Measurements from ENCODE around the gene C10orf105. TPM values are rescaled to one million over a fixed set of nuclear protein-coding genes. Genes with fewer than 3 reads are reported as not detected.

Gene C10orf105
- total RNA-seq, 1 donor from 2014 or later, result not detected

DNA sequence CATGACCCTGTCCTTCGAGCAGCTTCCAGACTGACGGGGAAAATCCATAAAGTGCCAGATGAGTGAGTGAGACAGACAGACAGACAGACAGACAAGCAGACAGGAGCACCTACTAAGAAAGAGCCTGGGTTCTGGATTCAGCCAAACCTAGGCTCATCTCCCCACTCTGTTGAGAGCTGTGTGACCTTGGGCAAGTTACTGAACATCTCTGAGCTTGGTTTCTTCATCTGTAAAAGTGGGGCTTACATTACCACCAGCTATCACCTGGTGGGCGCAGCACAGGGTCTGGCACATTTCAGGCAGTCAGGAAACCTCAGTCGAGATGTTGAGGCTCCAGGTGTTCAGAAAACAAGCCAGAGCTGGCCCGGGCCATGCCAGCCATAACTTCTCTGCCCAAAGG, 37.6 kb downstream of the C10orf105 start:
- Mint-ChIP-seq H3K4me1 (ENCODE audit: low read depth, unreplicated experiment) (peaks cover 13% of the 10 kb centered on the region), H3K27me3 (ENCODE audit: unreplicated experiment) (peaks cover 8% of the 10 kb centered on the region), H3K4me3 (ENCODE audit: unreplicated experiment) (no peak overlapping the region), H3K9me3 (ENCODE audit: unreplicated experiment) (no peaks in the 10 kb centered on the region), H3K36me3 (ENCODE audit: unreplicated experiment) (no peaks in the 10 kb centered on the region), H3K27ac (ENCODE audit: unreplicated experiment) (no peak overlapping the region)
- DNase-seq, result no peak
- no peak for TF ChIP-seq CTCF (IDR thresholded peaks at IDR 0.05; ENCODE audit: partially characterized antibody, unreplicated experiment)

DNA sequence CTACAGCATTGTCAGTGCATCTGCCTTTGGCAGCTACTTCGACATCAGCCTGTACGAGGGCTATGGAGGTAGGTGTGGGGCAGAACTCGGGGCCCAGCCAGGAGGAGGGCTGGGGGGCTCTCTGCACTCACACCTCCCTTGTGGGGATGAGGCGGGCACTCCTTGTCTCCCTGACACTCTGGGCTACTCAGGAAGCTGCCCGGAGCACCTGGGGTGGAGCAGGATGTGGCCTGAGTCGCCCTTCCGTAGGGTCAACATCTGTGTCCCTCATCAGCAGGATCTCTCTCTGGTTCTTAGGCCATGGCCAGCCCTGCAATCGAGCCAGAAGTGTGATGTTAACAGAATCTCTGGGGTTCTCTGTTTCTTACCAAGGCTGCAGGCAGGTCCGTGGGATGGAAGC, 40.2 kb downstream of the C10orf105 start:
- DNase-seq, result no peak
- Mint-ChIP-seq H3K27me3 (ENCODE audit: unreplicated experiment) (peaks cover 7% of the 10 kb centered on the region), H3K9me3 (ENCODE audit: unreplicated experiment) (no peaks in the 10 kb centered on the region), H3K27ac (ENCODE audit: unreplicated experiment) (no peak overlapping the region), H3K36me3 (ENCODE audit: unreplicated experiment) (no peaks in the 10 kb centered on the region), H3K4me3 (ENCODE audit: unreplicated experiment) (no peak overlapping the region), H3K4me1 (ENCODE audit: low read depth, unreplicated experiment) (peaks cover 8% of the 10 kb centered on the region)
- no peak for TF ChIP-seq CTCF (IDR thresholded peaks at IDR 0.05; ENCODE audit: partially characterized antibody, unreplicated experiment)

- Mint-ChIP-seq H3K27me3 (ENCODE audit: unreplicated experiment) (peaks cover 3% of the 10 kb centered on the region), H3K27ac (ENCODE audit: unreplicated experiment) (no peak overlapping the region), H3K4me3 (ENCODE audit: unreplicated experiment) (no peak overlapping the region), H3K4me1 (ENCODE audit: low read depth, unreplicated experiment) (peaks cover 8% of the 10 kb centered on the region), H3K9me3 (ENCODE audit: unreplicated experiment) (no peaks in the 10 kb centered on the region), H3K36me3 (ENCODE audit: unreplicated experiment) (no peaks in the 10 kb centered on the region)
- no peak for DNase-seq
- no peak for TF ChIP-seq CTCF (IDR thresholded peaks at IDR 0.05; ENCODE audit: partially characterized antibody, unreplicated experiment)
These were observed 41.3 kb downstream of the C10orf105 start for GRCh38 chr10:71678057-71678805.

DNA sequence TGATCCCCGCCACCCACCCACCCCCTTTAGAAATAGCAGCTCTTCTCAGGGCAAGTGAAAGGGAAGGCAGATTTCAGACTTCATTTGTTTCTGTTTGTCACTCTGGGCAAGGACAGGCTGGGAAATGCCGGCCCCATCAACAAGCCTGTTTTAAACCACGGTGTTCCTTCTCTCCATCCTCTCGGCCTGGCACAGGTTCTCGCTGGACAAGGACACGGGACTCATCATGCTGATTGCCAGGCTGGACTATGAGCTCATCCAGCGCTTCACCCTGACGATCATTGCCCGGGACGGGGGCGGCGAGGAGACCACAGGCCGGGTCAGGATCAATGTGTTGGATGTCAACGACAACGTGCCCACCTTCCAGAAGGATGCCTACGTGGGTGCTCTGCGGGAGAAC, 42.3 kb downstream of the C10orf105 start:
- TF ChIP-seq CTCF (IDR thresholded peaks at IDR 0.05; ENCODE audit: partially characterized antibody, unreplicated experiment), result no peak
- Mint-ChIP-seq H3K4me1 (ENCODE audit: low read depth, unreplicated experiment) (peaks cover 2% of the 10 kb centered on the region), H3K36me3 (ENCODE audit: unreplicated experiment) (no peaks in the 10 kb centered on the region), H3K27me3 (ENCODE audit: unreplicated experiment) (no peaks in the 10 kb centered on the region), H3K4me3 (ENCODE audit: unreplicated experiment) (no peak overlapping the region), H3K9me3 (ENCODE audit: unreplicated experiment) (no peaks in the 10 kb centered on the region), H3K27ac (ENCODE audit: unreplicated experiment) (no peak overlapping the region)
- no peak for DNase-seq

DNA sequence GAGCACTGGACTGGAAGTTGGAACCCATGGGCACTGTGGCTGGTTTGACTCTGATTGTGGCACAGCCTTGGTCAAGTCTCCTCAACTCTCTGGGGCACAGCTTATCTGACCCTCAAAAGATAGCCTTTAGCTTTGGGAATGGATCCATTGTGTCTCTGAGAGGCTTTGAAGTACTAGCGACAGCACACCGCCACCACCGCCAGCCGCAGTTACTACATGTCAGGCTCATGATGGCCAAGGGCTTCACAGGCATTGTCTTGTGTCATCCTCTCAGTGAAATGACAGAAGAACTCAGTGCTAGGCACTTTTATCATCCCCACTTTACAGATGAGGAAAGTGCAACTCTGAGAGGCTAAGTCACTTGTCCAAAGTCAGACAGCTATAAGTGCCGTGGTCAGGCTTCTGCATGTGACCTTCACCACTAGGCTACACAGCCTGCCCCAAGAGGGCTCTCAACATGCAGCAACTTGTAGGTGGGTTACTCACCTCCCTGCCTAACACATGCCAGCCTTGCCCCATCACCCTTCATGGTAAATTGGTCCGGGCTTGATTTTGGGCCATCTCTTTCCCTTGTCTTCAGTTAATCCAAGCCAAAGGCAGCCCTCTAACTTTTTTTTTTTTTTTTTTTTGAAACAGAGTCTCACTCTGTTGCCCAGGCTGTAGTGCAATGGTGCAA, 44.1 kb downstream of the C10orf105 start:
- Mint-ChIP-seq H3K36me3 (ENCODE audit: unreplicated experiment) (no peaks in the 10 kb centered on the region), H3K27me3 (ENCODE audit: unreplicated experiment) (peaks cover under 1% of the 10 kb centered on the region), H3K4me1 (ENCODE audit: low read depth, unreplicated experiment) (peaks cover 2% of the 10 kb centered on the region), H3K4me3 (ENCODE audit: unreplicated experiment) (no peak overlapping the region), H3K27ac (ENCODE audit: unreplicated experiment) (no peak overlapping the region), H3K9me3 (ENCODE audit: unreplicated experiment) (no peaks in the 10 kb centered on the region)
- DNase-seq, result no peak
- no peak for TF ChIP-seq CTCF (IDR thresholded peaks at IDR 0.05; ENCODE audit: partially characterized antibody, unreplicated experiment)
